Colonic mucosa (tissue), 4 donors: Measurements from ENCODE around the gene FOXO6. TPM values are rescaled to one million over a fixed set of nuclear protein-coding genes. Genes with fewer than 3 reads are reported as not detected.

Experiments used
- DNase-seq: peaks from one replicate; pipeline ENCODE4 v3.0.0-alpha.2; 2020
- H3K27ac ChIP-seq: fragments of 200-600 bp; one replicate; pipeline ENCODE4 v1.8.0; 2021
- H3K27me3 ChIP-seq: fragments of 200-600 bp; one replicate; pipeline ENCODE4 v1.8.0; 2021
- H3K36me3 ChIP-seq: fragments of 200-600 bp; one replicate; pipeline ENCODE4 v1.8.0; 2021
- H3K4me1 ChIP-seq: fragments of 200-600 bp; one replicate; pipeline ENCODE4 v1.8.0; 2021; ENCODE audit warnings: mild to moderate bottlenecking
- H3K4me3 ChIP-seq: fragments of 200-600 bp; one replicate; pipeline ENCODE4 v1.8.0; 2021
- H3K9ac ChIP-seq, 2 donors: one replicate each; pipeline ENCODE4 v1.7.0; 2013; ENCODE audit warnings: control low read depth in 2 of 2, low read depth in 2 of 2, low read length in 2 of 2
- H3K9me3 ChIP-seq: fragments of 200-600 bp; one replicate; pipeline ENCODE4 v1.8.0; 2021
- CTCF ChIP-seq: fragments of 200-600 bp; IDR thresholded peaks from one replicate; pipeline ENCODE4 v1.8.0; 2022; ENCODE audit warnings: antibody characterized with exemption, mild to moderate bottlenecking
- intact Hi-C: fragments of 100-400 bp; cut with DNase I; formaldehyde crosslinking; loops from one replicate; pipeline ENCODE4 v1.14.1; 2022
- total RNA-seq, 2 donors: library from RNA; stranded (reverse); fragmentation: NEBNext Ultra II Directional in 1 of 2; extraction: Animal tissue kit (Norgen Biotek cat#: 25700) in 1 of 2; gene quantifications; one replicate each; pipeline ENCODE4 v1.2.1, GENCODE V29; 2021
- donor health status: healthy.
- donor health status: DM: no; HTN: no; CAD: no.
- donor health status: DM: no; HTN: no; CAD: no.

The FOXO6 gene
- total RNA-seq, 2 donors from 2014 or later, result 0.56 to 0.59 TPM

DNA sequence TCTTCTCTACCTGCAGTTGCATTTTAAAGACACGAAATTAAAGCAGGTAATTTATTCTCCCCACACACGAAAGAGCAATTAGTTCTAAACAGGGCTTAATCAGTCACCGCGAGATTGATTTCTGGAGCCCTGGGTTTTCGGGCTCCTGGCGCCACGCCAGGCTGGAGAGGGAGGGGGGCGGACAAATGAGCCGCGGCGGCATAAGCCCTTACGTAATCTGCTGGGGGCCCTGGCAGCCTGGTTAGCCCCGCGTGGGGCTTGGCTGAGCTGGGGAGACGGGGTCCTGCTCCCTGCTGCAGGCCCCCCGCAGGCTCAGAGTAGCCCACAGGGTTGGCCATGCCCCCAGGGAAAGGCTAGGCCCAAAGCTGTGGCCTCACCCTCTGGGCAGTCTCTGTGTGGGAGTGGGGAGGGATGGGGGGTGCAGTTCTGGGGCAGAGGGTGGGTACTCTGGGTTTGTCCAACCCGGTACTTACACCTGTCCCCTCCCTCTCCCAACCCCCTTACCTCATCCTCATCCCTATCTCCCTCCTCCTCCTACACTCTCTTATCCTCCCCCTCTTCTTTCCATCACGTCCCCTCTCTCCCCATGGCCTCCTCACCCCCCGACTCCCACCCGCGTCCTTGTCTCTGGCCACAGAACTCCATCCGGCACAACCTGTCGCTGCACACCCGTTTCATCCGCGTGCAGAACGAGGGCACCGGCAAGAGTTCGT lies 19.9 kb downstream of the FOXO6 start:
- H3K9me3 ChIP-seq, result no peaks in the 10 kb centered on the region
- intact Hi-C loops, result no loop called here
- H3K9ac ChIP-seq, result peak overlapping the region in 1 of 2 donors; percentile 87
- peaks cover 20% of the 10 kb centered on the region for H3K27me3 ChIP-seq
- TF ChIP-seq CTCF, result no peak
- no peaks in the 10 kb centered on the region for H3K36me3 ChIP-seq
- peak overlapping the region; percentile 53 for H3K4me3 ChIP-seq
- peak overlapping the region; percentile 32 for H3K27ac ChIP-seq
- no peaks in the 10 kb centered on the region for H3K4me1 ChIP-seq
- DNase-seq, result peak; percentile 38

DNA sequence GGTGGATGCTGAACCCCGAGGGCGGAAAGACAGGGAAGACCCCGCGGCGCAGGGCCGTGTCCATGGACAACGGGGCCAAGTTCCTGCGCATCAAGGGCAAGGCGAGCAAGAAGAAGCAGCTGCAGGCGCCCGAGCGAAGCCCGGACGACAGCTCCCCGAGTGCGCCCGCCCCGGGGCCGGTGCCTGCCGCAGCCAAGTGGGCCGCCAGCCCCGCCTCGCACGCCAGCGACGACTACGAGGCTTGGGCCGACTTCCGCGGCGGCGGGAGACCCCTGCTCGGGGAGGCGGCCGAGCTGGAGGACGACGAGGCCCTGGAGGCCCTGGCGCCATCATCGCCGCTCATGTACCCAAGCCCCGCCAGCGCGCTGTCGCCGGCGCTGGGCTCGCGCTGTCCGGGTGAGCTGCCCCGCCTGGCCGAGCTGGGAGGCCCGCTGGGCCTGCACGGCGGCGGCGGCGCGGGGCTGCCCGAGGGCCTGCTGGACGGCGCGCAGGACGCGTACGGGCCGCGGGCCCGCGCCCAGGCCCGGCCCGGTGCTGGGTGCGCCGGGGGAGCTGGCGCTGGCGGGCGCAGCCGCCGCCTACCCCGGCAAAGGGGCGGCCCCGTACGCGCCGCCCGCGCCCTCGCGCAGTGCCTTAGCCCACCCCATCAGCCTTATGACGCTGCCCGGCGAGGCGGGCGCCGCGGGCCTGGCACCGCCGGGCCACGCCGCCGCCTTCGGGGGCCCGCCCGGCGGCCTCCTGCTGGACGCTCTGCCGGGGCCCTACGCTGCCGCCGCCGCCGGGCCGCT lies 20.7 kb downstream of the FOXO6 start:
- TF ChIP-seq CTCF, result no peak
- H3K9me3 ChIP-seq, result no peaks in the 10 kb centered on the region
- DNase-seq, result peak; percentile 43

GRCh38 chr1:41382480-41383090 lies 21.4 kb downstream of the FOXO6 start:
- Histone ChIP-seq H3K4me3 (peak overlapping the region; percentile 35), H3K36me3 (no peaks in the 10 kb centered on the region), H3K4me1 (no peaks in the 10 kb centered on the region), H3K9me3 (no peaks in the 10 kb centered on the region), H3K9ac (peak overlapping the region in 1 of 2 donors; percentile 26), H3K27me3 (peaks cover 20% of the 10 kb centered on the region), H3K27ac (peak overlapping the region; percentile 65)
- DNase-seq, result peak; percentile 57
- intact Hi-C loops, result no loop called here
- TF ChIP-seq CTCF, result no peak

More for the DNA sequence above, 20.7 kb downstream of the FOXO6 start:
- Histone ChIP-seq H3K36me3 (no peaks in the 10 kb centered on the region), H3K27ac (peak overlapping the region; percentile 65), H3K4me3 (peak overlapping the region; percentile 53), H3K27me3 (peaks cover 20% of the 10 kb centered on the region), H3K4me1 (no peaks in the 10 kb centered on the region), H3K9ac (peak overlapping the region; percentile 19 to 87)
- intact Hi-C loops, result no loop called here

- H3K9me3 ChIP-seq, result no peaks in the 10 kb centered on the region
- peak overlapping the region; percentile 35 for H3K4me3 ChIP-seq
- intact Hi-C loops, result no loop called here
- H3K27ac ChIP-seq, result peak overlapping the region; percentile 65
- TF ChIP-seq CTCF, result no peak
- H3K9ac ChIP-seq, result peak overlapping the region in 1 of 2 donors; percentile 26
- peaks cover 20% of the 10 kb centered on the region for H3K27me3 ChIP-seq
- H3K4me1 ChIP-seq, result no peaks in the 10 kb centered on the region
- DNase-seq, result no peak
- H3K36me3 ChIP-seq, result no peaks in the 10 kb centered on the region
Measured at GRCh38 chr1:41383094-41383852, 22.0 kb downstream of the FOXO6 start.

DNA sequence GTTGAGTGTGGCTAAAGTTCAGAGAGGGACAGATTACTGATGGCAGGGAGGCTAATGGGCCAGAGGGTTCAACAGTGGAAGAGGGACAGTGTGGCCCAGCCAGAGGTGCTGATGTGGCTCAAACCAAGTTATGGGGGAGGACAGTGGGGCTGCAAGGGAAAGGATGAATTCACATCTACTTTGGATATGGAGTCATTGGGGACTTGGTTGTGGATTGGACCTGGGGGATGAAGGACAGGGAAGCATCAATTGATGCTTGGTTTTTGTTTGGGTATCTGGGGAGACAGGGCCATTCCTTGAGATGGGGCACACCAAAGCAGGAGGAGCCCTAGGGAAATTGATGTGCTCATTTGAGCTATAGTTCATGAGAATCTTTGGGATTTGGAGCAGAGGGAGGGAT lies 23.3 kb downstream of the FOXO6 start:
- H3K9me3 ChIP-seq, result no peaks in the 10 kb centered on the region
- peaks cover 20% of the 10 kb centered on the region for H3K27me3 ChIP-seq
- DNase-seq, result no peak
- intact Hi-C loops, result no loop called here
- no peak overlapping the region for H3K9ac ChIP-seq
- no peak for TF ChIP-seq CTCF
- no peak overlapping the region for H3K4me3 ChIP-seq
- no peaks in the 10 kb centered on the region for H3K36me3 ChIP-seq
- H3K27ac ChIP-seq, result no peak overlapping the region
- H3K4me1 ChIP-seq, result no peaks in the 10 kb centered on the region
